CD4-positive, alpha-beta T cell treated with Interleukin-21 for 1 hour (primary cell): Measurements from ENCODE around the gene BET1.

Experiments used
- DNase-seq: peaks from one replicate; pipeline ENCODE4 v3.0.0-alpha.2; 2020

Gene BET1

DNA sequence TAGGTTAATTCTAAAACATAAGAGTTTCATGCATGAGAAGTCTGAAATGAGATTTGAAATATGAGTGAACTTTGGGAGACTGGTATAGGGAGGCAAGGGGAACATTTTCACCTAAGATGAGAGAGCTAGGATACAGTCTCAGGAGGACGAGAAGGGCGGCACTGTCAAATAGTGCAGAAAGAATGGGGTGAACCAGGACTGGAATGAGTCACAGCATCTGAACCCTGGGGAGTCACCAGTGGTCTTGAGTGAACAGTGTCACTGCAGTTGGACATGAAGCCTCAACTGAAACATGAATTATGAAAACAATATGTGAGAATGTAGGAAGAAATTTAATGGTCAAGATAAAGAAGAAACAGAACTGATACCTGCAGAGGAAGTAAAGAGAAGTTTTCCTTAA is 48.9 kb downstream of the BET1 start:
- DNase-seq: no peak

DNA sequence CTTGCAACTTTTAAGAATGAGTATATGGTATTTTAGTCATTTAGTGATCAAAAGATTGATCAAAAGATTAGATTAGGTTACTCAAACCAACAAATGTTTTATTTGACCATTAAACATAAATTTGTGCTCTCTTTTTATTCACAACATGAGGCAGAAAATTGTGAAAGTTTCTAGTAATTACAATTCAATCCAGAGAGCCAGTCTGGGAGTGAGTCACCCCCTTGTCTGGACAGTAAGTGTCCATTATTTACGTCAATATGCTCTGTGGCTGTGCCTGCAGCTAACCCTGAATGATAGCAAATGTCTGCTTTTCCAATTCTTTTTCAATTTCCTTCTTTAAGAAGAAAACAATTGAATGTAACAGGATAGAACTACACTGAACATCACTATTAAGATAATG is 54.7 kb downstream of the BET1 start:
- DNase-seq: no peak

DNA sequence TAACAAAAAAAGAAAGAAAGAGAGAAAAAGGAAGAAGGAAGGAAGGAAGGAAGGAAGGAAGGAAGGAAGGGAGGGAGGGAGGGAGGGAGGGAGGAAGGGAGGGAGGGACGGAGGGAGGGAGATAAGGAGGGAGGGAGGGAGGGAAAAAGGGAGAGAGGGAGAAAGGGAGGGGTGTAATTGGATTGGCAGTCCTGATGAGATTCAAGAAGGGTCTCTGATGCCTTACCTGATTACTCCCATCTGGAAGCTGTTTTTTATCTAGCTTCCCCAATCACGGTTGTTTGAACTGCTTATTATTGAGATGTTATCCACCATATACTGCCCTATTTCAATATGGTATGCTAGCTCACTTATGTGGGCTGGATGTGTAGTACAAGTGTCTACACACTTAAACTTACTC is 55.3 kb downstream of the BET1 start:
- DNase-seq: no peak

DNA sequence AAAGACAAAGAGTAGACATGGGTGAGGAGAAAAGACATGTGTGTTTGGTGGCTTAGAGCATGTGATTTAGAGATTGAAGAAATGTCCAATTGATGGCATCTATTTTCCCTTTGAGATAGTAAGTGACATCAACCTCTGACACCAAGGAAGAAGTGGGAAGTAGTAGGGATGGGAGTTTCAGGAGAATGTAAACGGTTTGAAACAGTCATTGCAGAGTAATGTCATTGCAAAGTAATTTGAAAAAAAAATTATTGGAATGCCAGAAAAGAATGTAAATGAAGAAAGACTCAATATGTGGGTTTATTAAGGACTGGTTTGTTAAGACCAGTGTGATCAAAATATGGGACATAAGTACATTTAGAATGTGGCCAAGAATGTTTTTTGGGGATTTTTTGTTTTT is 56.0 kb downstream of the BET1 start:
- DNase-seq: no peak

DNA sequence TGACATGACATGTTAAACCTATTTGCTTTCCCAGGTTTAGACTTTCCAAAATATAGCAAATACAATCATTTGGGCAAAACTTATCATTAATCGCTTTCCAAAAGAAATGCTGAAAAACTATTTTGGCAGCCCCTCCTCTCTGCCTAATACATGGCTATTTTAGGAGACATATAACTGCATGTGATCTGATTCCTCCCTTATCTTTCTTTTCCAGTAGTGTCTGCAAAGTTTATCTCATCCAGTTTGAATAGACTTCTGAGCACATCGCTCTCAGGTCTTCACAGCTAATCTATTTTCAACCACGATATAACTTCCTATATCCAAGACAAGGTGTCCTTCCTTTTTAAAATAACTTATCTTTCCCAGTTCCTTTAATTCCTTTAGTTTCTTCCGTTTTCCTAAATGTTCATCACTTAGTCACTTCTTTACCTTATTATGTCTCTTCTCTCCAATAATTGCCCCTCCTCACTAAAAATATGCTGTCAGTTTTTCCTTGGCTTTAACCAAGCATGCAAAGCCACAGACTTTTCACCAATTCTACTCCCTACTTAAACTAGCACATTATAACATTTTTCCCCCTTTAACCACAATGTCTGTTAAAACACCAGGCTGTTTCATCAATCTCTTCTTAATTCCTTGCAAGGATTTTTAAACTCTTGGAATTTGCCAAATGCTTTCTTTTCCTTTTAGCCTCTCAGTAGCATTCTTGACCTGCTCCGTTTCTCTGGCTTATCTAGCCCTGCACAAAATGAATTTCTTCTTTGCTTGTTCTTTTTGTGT is 58.2 kb downstream of the BET1 start:
- no peak for DNase-seq

DNA sequence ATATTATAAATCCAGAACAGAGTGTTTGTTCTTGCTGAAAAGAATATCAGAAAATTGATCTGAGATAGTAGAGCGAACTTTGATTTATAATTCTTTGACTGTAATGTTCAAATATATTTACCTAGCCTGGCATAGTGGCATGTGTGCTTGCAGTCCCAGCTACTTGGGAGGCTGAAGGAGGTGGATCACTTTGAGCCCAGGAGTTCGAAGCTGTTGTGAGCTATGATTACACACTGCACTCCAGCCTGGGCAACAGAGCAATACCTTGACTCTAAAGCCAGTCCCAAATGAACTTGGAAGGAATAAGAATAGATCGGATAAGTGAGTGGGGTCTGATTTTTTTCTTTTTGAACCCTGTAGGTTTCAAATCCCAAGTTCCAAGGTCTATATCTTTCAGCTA is 59.1 kb downstream of the BET1 start:
- no peak for DNase-seq

DNA sequence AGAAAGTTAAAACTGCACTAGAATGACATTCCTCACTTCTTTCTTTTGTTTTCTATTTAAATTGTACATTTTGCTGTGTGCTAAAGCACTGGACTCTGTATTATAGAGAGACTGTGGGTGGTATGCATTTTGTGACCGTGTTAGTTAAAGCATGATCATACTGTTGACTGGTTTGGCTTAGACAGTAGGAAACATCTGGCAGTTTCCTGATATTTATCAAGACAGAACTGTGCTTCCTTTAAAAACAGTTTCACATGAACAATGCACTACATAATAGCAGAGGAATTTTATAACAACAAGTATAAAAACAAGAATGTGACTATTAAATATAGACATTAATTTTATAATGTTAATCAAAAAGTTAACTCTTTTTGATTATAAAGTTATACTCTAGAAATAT is 59.5 kb downstream of the BET1 start:
- no peak for DNase-seq

DNA sequence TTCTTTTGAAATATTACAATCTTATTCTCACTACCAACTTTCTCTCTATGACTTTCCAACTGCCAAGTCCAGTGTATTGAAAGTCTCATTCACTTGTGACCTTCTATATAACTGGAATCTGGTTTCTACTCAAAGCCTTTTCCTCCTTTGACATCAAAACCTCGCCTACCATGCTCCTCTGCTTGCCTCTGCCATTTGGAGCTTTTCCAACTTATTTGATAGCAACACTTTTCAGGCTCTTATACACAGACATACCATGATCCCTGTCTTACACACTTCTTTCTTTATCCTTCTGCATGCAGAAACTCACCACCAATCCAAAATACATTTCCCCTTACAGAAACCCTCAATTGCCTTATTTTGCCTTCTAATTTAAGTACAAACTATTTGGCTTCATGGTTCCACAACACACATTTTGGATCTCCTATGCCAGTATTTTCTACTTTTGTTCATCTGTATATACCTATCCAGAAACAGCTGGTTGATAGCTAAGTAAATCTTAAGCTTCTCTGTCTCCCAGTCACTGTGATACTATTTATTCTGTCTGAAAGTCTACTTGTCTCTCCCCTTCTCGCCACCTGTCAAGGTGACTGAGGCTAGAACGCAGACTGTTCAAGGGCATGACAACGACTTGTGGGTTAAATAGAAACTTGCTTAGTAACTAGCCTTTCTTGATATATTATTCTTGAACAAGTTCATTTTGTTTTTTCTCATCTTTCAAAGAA is 60.2 kb downstream of the BET1 start:
- DNase-seq: no peak
